ENCODE measurements around the gene RLN3.

The RLN3 gene

DNA sequence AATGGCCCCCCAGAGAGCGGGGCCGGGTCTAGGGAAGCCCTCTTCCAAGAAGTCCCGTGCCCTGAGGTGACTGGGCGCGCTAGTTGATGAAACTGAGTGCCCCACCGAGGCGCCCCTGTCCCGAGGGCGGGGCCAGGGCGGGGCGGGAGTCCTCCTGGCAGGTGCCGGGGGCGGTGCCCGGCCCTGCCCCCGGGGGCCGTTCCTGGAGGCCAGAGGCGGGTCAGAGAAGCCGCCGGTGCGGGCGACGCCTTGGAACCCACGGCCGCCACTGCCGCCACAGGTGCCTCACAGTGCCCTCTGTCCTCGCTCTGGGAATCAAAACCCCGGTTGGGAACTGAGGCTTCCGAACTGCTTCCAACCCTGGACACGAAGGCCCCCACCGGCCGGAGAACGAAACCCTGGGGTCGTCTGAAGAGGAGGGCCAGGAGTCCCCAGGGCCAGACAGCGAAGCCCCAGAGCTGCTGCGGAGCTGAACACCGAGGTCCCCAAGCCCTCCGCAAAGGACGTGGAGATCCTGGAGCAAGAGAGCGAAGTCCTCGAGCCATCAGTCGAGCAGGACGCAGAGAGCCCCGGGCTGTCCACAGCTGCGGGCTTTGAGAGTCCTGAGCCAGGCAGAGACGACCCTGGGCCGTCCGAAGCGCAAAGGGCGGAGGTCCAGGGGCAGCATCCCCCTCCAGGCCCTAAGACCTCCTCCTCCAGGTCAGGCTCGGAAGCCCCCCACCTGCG, 44.8 kb downstream of the RLN3 start, which contains the start of gene MISP3:
MISP3 (plus strand) TSS at position 252 of the 726 bp plus-strand sequence. CDS start 524 bp downstream, outside the sequence.
- H3K4me1 ChIP-seq (ENCODE audit: insufficient read depth, low read length), result no peaks in the 10 kb centered on the region; the same call in 1 of the 2 replicates
- WGBS, result 2% methylated on average over 51 of the region's 51 CpGs
- peaks cover 54% of the 10 kb centered on the region for H3K27me3 ChIP-seq (ENCODE audit: insufficient read depth, low read length)
- H3K36me3 ChIP-seq (ENCODE audit: insufficient read depth, low read length), result no peaks in the 10 kb centered on the region
- no peak within 1 kb of the TSS for H3K27ac ChIP-seq (ENCODE audit: low read depth, low read length)
- no peaks in the 10 kb centered on the region for H3K9me3 ChIP-seq (ENCODE audit: insufficient read depth, low read depth, low read length)
- peak within 1 kb of the TSS; percentile 40 for H3K9ac ChIP-seq (ENCODE audit: low read depth, low read length)
- peak within 1 kb of the TSS; percentile 58 for H3K4me3 ChIP-seq (ENCODE audit: low read length)

DNA sequence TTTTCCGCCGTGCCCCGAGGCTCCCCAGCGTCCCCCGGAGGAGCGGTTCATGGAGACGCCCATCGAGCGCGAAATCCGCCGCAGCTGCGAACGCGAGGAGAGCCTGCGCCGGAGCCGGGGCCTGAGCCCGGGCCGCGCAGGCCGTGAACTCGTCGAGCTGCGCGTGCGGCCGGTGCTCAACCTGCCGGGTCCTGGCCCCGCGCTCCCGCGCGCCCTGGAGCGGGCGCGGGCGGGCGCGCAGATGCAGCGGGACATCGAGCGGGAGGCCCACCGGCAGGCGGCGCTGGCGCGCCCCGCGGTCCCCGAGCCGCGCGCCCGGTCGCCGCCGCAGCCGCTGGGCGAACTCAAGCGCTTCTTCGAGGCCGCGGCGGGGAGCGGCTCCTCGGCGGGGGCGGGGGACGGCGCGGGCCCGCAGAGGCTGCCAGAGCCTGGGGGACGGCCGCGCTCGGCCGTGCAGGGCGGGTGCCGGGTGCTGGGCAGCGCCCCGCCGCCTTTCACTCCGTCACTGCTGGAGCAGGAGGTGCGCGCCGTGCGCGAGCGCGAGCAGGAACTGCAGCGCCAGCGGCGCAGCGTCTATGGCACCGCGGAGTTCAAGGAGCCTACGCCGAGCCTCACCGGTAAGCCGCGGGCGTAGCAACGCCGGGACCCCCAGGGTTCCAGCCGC, 45.4 kb downstream of the RLN3 start:
- H3K4me1 ChIP-seq (ENCODE audit: insufficient read depth, low read length), result no peaks in the 10 kb centered on the region; the same call in 1 of the 2 replicates
- H3K9me3 ChIP-seq (ENCODE audit: insufficient read depth, low read depth, low read length), result no peaks in the 10 kb centered on the region
- H3K9ac ChIP-seq (ENCODE audit: low read depth, low read length), result peak overlapping the region; percentile 40
- peak overlapping the region; percentile 58 for H3K4me3 ChIP-seq (ENCODE audit: low read length)
- under 1% methylated on average over 106 of the region's 106 CpGs for WGBS
- peaks cover 55% of the 10 kb centered on the region for H3K27me3 ChIP-seq (ENCODE audit: insufficient read depth, low read length)
- no peak overlapping the region for H3K27ac ChIP-seq (ENCODE audit: low read depth, low read length)
- H3K36me3 ChIP-seq (ENCODE audit: insufficient read depth, low read length), result no peaks in the 10 kb centered on the region

DNA sequence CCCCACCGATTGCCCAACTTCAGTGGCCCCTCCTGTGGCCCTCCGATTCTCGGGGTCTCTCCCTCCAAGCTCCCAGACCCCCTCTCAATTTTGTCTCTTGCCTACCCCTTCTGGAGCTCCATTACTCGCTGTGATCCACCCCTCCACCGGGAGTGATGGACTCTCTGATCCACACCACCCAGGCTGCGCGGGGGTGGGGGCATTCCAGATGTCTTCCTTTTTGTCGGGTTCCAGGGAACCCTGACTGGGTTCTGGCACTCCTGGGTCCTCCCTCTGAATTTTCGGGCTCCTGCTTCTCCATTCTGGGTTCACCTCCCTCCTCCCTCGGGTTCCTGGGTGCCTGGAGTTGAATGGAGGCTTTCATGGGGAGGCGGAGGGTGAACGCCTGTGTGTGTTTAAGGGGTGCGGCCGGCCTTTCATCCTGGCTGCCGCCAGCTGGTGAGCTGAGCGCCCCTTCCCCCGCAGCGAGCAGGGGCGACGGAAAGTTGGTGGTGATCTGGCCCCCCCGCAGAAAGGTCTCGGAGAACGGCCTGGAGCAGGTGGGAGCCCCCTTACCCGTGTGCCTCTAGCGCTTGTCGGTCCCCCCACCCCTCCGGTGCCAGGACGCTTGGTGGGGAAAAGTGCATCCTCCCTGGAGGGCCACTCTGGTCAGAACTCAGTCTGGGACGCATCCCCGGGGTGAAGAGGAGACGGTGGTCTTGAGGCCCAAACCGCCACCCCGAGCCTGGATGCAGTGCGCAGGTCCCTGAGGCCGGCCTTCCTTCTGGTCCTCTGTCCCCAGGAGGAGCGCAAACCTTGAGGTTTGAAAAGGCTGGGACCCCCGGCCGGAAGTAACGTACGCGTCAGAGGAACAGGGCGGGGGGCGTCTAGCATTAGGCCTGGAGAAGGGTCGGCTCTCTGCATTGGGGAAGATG, 46.2 kb downstream of the RLN3 start:
- Histone ChIP-seq H3K4me3 (ENCODE audit: low read length) (peak overlapping the region; percentile 58), H3K9ac (ENCODE audit: low read depth, low read length) (peak overlapping the region; percentile 40; the same call in 1 of the 2 replicates), H3K27me3 (ENCODE audit: insufficient read depth, low read length) (peaks cover 56% of the 10 kb centered on the region), H3K36me3 (ENCODE audit: insufficient read depth, low read length) (no peaks in the 10 kb centered on the region), H3K27ac (ENCODE audit: low read depth, low read length) (no peak overlapping the region), H3K4me1 (ENCODE audit: insufficient read depth, low read length) (no peaks in the 10 kb centered on the region; the same call in 1 of the 2 replicates), H3K9me3 (ENCODE audit: insufficient read depth, low read depth, low read length) (no peaks in the 10 kb centered on the region)
- WGBS, result 7% methylated on average over 43 of the region's 44 CpGs

DNA sequence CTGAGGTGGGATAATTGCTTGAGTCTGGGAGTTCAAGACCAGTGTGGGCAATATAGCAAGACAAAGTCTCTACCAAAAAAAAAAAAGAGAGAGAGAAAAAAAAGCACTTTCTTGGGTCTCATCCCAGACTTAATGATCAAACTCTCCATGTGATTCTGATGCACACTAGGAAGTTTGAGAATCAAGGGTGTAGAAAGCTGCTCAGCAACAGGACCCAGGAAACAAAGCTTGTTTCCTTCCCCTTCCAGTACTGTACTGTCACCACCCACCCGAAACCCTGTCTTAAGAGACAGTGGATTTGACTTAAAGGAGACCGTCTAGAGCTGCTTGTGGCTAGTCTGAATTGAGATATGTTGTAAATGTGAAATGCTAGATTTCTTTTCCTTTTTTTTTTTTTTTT, 50.5 kb downstream of the RLN3 start:
- Histone ChIP-seq H3K9ac (ENCODE audit: low read depth, low read length) (no peak overlapping the region), H3K4me1 (ENCODE audit: insufficient read depth, low read length) (no peaks in the 10 kb centered on the region; the same call in 1 of the 2 replicates), H3K36me3 (ENCODE audit: insufficient read depth, low read length) (no peaks in the 10 kb centered on the region), H3K27me3 (ENCODE audit: insufficient read depth, low read length) (peaks cover 30% of the 10 kb centered on the region), H3K4me3 (ENCODE audit: low read length) (no peak overlapping the region), H3K27ac (ENCODE audit: low read depth, low read length) (no peak overlapping the region), H3K9me3 (ENCODE audit: insufficient read depth, low read depth, low read length) (no peaks in the 10 kb centered on the region)
- 100% methylated on average over 1 of the region's 2 CpGs for WGBS
